GM12873 (cell line): ENCODE data around the gene MSGN1.

ENCODE experiments used
- CTCF ChIP-seq: IDR thresholded peaks from 2 replicates; pipeline ENCODE4 v1.5.1; 2012; ENCODE audit warnings: low read depth, mild to moderate bottlenecking, moderate library complexity, low read length, control low read depth; ENCODE audit not compliant: insufficient read depth; ENCODE audit errors: missing control alignments

MSGN1 gene

GRCh38 chr2:17835516-17835915, 19.3 kb downstream of the MSGN1 start:
- TF ChIP-seq CTCF: no peak

- TF ChIP-seq CTCF: no peak
Observed at GRCh38 chr2:17839959-17840358, 23.7 kb downstream of the MSGN1 start.

- TF ChIP-seq CTCF: no peak
Observed at GRCh38 chr2:17843457-17843856, 27.2 kb downstream of the MSGN1 start.

GRCh38 chr2:17845806-17846205, 29.5 kb downstream of the MSGN1 start:
- no peak for TF ChIP-seq CTCF

GRCh38 chr2:17846676-17847075, 30.4 kb downstream of the MSGN1 start:
- TF ChIP-seq CTCF: no peak

- no peak for TF ChIP-seq CTCF
Observed at GRCh38 chr2:17847236-17847635, 31.0 kb downstream of the MSGN1 start.

GRCh38 chr2:17849275-17849674, 33.0 kb downstream of the MSGN1 start:
- no peak for TF ChIP-seq CTCF
